ENCODE data around the gene MZT2A.
"Not testable (repeated sequence)": the region's sequence is repeated elsewhere in the genome, so short reads cannot be mapped to it uniquely, and the experiment has no call there.

MZT2A gene, protein sequence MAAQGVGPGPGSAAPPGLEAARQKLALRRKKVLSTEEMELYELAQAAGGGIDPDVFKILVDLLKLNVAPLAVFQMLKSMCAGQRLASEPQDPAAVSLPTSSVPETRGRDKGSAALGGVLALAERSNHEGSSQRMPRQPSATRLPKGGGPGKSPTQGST

DNA sequence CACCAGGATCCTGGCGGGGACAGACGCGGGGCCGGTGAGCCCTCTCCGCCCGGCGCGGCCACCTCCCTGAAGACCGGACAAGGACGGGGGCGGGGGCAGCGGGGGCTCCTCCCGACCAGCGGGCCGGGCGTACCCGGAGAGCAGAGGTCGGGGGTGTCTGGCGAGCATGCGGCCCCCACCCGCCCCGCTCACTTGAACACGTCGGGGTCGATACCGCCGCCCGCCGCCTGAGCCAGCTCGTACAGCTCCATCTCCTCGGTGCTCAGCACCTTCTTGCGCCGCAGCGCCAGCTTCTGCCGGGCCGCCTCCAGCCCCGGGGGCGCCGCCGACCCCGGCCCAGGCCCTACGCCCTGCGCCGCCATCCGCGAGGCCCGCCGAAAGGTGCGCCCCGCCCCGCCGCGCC, at the start of gene MZT2A:
MZT2A (minus strand) TSS at position 383 of the 403 bp plus-strand sequence; CDS start at position 362, 21 bp downstream.
- DNase-seq (ENCODE audit: low spot score), result not testable (repeated sequence)

DNA sequence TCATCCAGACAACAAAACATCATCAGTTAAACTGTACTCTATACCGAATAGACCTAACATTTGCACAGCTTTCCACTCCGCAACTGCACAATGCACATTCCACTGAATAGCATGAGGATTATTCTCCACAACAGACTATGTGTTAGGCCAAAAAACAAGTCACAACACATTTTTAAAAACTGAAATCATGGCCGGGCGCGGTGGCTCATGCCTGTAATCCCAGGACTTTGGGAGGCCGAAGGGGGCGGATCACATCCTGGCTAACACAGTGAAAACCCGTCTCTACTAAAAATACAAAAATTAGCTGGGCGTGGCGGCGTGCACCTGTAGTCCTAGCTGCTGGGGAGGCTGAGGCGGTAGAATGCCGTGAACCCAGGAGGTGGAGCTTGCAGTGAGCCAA, 46.7 kb upstream of the MZT2A start:
- not testable (repeated sequence) for DNase-seq (ENCODE audit: low spot score)

DNA sequence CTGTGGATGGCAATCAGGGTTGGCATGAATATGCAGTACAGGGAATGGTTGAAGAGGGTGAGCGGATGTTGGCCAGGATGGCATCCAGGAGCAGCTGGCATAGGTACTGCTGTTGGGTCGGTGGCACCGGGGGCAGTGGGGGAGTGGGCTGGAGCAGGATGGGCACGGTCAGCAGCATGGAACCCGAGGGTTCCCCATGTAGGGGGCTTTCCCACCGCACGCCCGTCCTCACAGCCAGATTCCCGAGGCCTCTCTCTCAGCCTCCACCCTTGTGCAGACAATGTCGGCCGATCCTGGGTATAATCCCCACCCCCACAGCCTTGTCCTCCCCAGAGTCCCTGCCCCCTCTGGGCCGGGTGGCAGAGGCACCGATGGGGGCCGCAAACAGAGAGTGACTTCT, 44.6 kb upstream of the MZT2A start:
- not testable (repeated sequence) for DNase-seq (ENCODE audit: low spot score)

DNA sequence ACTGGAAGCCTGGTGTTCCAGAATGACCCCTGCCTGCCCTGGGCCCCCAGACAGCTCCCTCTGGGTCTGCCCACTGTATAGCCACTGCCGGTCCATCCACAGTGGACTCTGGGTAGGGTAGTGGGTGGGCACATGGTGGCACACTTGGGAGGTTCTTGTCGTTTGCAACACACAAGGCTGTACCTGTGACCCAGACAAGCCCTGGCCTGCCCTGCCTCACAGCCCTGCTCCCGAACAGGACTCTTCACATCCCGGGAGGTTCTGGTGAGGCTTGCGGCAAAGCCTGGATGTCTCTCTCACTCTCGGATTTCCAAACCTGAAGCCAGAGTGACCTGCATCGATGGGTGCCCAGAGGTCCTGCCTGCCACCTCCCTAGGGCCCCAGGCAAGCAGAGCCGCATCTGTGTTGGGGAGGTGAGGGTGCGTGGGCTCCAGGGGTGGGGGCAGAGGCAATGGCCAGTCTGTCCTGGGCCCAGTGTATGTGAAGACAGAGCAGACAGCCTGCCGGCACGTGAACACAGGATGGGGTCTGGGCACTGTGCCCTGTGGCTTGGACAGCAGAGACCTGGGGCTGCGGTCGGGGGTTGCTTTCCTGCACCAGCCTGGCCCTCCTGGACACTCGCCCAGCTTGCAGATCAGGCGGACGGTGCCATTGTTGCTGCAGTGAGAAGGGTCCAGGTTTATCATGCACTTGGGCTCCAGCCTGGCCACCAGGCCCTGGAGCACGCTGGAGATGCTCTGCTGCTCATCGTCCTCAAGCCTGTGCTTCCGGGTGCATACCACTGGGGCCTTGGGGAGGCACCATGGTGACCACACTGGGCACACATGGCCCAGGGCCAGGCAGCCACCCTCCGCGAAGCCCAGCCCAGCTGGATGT, 44.0 kb upstream of the MZT2A start:
- not testable (repeated sequence) for DNase-seq (ENCODE audit: low spot score)

DNA sequence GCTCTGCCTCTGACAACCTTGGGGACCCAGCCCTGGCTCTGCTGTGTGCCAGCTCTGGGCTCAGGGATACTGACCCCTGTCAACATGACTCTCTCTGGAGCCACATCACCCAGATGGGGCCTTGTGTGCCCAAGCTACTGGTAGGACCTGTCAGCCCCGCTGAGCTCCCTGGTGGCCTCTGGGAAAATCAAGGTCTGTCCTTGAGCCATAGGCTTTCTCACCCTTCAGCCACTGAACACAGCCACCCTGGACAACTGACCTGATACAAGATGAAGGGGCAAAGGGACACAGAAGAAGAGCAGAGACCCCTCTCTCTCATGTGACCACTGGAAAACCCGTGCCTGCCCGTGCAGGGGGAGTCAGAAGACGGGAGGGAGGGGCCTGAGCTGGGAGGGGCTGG, 43.3 kb upstream of the MZT2A start:
- no peak for DNase-seq (ENCODE audit: low spot score)

DNA sequence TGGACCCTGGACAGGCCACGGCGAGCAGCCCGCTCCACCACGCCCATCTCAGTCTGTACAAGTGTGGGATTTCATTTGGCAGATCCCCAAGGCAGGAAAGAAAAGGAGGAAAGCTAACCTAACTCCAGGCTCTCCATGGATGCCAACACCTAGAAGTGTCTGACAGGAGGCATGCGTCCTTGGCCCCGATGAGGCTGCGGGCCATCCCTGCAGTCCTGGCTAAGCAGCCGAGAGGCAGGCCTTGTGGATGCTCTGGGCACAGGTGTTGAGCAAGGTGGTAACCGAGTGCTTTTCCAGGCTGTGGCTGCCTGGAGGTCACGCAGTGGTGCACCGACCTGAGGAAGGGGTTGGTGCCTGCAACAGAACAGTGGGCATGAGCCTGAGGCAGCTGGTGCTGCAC, 42.8 kb upstream of the MZT2A start:
- not testable (repeated sequence) for DNase-seq (ENCODE audit: low spot score)

DNA sequence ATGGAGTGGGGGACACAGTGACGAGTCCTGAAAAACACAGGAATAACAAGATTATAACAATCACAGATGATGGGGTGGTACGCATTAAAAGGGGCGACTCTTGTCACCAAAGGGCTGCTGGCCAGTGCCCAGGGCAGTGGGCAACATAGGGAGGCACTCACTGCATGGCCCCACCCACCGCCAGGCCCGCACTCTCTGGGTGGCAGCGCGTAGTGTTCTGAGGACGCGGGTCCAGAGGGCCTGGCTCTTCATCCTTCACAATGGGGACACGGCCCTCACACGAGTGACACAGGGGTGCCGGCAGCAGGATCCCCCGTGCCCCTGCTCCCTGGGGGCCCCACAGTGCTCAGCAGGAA, 42.1 kb upstream of the MZT2A start:
- not testable (repeated sequence) for DNase-seq (ENCODE audit: low spot score)

DNA sequence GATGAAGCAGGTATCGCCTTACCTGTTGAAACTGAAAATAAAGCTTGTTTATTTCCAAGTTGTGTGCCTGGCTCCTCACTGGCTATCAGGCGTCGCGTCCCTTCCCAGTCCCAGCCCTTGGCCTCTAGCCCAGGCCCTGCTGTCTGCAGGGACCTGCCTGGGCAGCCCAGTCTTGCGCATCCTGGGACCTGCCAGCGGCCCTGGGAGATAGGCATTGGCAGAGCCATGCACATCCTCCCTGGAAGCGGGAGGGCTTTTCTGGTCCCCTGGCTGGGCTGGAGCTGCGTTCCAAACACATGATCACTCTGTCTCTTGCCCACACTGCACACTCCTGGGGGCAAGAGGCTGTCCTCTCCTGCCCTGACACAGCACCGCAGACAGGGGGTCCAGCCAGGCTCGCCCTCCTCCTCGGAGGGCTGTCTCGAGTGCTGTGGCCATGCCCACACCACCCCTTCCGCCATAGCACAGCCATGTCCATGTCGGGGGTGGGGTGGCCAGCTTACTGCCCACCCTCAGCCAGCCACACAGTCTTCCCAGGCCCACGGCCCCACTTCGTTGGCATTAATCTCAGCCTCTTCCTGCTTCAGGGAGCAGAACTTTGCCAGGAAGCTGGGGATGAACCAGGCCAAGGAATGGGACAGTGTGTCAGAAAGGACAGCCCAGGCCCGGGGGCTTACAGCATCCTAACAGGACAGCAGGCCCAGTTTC, 41.6 kb upstream of the MZT2A start:
- DNase-seq (ENCODE audit: low spot score), result not testable (repeated sequence)

DNA sequence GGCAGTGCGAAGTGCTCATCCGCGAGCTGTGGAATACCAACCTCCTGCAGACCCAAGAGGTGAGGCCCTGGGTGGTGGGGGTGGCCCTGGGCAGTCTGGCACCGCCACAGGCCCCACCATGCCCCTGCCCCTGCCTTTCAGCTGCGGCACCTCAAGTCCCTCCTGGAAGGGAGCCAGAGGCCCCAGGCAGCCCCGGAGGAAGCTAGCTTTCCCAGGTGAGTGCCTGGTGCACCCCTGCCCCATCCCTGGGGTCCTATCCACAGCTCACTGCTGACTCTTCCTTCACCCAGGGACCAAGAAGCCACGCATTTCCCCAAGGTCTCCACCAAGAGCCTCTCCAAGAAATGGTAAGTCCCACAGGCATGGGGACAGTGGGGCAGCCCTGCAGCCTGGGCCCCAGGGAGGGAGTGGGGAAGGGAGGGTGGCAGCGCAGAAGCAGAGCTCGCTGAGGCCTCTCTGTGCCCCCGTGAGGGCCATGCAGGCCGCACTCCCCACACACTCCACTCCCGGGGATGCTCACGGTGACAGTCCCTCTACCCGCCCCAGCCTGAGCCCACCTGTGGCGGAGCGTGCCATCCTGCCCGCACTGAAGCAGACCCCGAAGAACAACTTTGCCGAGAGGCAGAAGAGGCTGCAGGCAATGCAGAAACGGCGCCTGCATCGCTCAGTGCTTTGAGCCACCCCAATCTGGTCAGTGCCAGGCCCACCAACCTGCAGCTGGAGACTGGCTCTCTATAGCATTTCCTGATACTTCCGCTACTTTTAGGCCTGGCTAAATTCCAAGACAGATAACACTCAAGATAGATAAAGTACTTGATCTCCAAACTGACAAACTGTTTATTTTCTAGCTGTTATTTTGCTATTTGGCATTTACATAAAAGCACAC, 40.8 kb upstream of the MZT2A start:
- not testable (repeated sequence) for DNase-seq (ENCODE audit: low spot score)

DNA sequence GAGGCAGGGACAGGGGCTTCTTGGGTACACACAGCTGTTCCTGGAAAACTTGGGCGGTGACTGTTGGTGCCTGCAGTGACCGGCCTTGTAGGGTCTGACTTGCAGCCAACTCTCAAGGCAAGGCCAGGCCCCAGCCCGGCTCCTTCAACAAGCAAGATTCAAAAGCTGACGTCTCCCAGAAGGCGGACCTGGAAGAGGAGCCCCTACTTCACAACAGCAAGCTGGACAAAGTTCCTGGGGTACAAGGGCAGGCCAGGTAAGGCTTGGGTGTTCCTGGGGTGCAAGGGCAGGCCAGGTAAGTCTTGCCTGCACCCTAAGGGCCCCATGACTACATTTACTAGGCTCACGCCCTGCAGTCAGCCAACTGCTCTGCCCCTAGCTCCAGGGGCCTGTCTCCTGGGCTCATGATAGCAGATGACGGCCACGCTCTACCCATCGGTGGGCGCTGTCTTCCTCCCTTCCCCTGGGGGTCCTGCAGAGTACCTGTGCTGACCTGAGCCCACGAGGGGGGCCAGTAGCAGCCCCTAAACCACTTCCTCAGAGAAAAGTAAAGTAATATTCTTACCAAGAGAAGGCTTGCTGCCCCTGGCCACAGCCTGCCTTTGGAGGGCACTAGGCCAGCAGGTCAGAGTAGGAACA, 39.5 kb upstream of the MZT2A start:
- not testable (repeated sequence) for DNase-seq (ENCODE audit: low spot score)

DNA sequence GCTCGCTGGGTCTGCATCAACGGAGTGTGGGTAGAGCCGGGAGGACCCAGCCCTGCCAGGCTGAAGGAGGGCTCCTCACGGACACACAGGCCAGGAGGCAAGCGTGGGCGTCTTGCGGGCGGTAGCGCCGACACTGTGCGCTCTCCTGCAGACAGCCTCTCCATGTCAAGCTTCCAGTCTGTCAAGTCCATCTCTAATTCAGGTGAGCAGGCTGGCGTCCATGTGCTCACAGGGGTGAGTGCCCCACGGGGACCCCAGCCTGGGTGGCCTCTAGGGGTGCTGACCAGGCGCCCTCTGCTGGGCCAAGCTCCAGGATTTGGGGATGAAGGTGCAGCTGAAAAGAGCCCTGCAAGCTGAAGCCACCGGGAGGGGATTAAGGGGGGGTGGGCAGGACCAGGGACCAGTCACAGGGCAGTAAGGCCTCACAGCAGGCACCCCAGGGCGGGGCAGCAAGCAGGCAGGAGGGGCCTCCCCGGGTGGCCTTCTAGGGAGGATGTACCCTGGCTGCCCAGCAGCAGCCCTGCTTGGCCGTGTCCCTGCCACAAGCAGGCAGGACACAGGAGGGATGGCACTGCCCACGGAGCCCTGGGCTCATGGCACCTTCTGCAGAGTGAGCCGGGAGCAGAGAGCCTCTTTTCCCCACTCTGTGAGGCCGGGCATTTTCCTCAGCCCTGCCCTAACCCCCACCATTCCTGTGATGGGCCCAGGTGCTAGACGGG, 38.6 kb upstream of the MZT2A start:
- not testable (repeated sequence) for DNase-seq (ENCODE audit: low spot score)

DNA sequence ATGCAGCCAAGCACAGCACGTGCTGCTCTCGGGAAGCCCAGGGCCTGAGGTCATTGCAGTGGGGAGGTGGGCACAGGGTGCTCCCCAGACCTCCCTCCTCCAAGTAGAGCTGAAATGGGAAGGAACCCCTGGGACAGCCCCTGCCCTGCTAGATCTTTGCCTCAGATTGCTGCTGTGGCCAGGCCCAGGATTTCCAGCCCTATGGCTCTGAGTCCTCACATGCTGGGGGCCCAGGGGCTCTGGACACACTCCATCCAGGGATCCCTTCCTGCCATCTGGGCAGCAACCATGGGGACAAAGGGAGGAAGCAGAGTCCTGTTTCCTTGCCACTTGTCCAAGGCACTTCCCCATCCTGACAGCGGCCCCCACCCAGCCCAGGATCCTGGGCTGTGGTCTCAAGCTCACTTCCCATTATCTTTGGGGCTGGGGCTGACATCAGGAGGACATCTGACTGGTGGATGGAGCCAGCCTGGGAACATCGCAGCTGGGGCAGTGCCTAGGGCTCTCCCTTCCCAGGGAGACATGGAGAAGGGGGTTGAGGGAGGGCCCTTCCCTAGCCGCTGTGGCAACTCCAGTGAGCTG, 37.8 kb upstream of the MZT2A start:
- DNase-seq (ENCODE audit: low spot score), result not testable (repeated sequence)

DNA sequence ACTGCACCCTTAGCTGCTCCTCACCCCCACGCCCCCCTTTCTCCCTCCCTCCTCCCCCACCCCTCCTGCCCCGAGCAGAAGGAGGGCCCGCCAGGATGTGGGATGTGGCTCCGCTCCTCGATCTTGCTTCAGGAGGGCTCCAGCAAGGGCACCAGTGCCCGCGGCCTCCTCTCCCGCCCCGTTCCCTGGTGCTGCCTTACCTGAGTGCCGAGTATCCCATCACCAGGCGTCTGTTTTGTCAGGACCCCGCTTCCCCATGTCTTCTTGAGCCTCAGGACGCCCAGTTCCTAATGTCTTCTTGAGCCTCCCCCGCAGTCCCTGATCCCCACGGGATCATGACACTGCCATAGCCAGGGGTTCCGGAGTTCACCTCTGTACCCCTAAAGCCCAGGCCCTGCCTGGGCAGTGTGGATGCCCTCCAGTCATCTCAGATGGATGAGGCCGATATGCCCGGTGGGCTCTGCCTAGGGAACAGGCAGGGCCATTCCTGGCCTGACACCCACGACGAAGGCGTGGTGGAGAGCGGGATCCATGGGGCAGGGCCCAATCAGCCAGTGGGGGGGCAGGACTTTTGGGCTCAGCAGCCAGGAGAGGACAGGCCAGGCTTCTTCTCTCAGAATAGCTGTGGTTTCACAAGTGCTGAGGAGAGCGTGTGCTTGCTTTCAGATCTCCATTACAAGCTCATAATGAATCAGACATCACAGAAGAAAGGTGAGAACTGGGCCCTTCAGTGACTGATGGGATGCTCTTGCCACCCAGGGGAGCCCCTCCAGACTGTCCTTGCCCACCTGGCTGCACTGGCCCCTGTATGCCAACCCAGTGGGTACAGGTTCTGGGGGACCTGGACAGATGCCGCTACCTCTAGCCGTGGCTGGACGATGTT, 37.0 kb upstream of the MZT2A start:
- DNase-seq (ENCODE audit: low spot score), result not testable (repeated sequence)

DNA sequence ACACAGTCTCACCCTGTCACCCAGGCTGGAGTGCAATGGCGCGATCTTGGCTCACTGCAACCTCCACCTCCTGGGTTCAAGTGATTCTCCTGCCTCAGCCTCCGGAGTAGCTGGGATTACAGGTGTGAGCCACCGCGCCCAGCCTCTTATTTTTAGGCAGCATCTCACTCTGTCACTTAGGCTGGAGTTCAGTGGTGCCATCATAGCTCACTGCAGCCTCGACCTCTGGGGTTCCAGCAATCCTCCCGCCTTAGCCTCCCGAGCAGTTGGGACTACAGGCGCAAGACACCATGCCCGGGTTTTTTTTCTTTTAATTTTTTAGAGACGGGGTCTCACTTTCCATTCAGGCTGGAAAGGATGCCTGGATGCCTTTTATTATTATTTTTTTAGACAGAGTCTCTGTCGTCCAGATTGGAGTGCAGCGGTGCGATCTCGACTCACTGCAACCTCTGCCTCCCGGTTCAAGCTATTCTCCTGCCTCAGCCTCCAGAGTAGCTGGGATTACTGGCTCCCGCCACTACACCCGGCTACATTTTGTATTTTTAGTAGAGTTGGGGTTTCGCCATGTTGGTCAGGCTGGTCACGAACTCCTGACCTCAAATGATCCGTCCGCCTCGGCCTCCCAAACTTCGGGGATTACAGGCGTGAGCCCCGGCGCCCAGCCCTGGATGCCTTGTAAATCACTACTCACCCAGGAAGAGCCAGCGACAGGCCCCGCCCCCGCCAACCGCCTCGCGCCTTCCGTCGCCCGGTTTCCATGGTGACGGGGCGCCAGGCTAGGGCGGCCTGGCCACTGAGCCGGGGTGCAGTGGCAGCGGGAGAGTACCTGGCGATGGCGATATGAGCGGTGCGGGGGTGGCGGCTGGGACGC, 35.2 kb upstream of the MZT2A start, which contains the start of gene CCDC74A:
CCDC74A (plus strand) TSS at position 758 of the 871 bp plus-strand sequence; CDS start at position 841, 83 bp downstream.
- peak; percentile 74 for DNase-seq (ENCODE audit: low spot score)

DNA sequence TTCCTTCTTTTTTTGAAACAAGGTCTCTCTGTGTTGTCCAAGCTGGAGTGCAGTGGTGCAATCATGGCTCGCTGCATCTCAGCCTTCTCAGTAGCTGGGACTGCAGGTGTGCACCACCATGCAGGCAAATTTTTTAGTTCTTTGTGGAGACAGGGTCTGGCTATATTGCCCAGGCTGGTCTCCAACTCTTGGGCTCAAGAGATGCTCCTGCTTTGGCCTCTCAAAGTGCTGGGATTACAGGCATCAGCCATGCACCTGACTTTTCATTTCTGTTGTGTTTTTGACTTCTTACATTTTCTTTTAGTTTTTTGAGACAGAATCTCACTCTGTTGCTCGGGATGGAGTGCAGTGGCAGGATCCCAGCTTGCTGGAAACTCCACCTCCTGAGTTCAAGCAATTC, 33.1 kb upstream of the MZT2A start:
- DNase-seq (ENCODE audit: low spot score), result not testable (repeated sequence)

DNA sequence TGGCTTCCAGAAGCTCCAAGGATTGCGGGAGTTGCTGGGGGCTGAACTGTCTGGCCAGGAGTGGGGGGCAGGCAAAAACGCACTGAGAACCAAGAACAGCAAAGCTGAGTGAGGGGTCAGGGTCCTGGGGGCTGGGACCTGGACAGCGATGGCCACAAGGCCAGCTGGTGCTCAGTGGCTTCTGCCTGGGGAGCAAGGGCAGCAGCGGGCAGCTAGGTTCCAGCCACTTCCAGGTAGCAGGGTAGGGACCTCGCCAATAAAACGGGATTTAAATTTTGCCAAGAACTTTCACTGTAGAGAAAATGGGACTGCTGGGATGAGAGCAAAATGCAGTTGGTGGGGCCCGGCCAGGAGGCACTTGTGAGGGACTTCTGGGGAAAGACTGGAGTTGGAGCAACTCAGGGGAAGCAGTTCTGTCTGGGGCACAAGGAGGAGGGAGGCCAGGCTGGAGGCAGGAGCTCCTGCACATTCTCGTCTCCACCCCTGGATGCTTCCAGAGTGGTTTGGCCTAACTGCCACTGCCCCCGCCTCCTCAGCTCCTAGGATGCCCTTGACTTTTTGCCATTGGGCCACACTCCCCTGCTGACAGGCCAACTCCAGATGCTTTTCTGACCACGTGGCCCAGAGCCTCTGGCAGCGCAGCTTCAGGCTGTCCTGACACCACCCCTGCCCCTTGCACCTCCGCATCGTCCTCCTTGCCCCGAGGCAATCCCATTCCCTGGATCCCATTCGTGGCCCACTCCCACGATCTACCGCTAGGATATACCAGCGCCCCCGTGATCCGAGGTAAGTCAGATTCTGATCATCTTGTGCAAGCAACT, 30.0 kb upstream of the MZT2A start:
- no peak for DNase-seq (ENCODE audit: low spot score)

DNA sequence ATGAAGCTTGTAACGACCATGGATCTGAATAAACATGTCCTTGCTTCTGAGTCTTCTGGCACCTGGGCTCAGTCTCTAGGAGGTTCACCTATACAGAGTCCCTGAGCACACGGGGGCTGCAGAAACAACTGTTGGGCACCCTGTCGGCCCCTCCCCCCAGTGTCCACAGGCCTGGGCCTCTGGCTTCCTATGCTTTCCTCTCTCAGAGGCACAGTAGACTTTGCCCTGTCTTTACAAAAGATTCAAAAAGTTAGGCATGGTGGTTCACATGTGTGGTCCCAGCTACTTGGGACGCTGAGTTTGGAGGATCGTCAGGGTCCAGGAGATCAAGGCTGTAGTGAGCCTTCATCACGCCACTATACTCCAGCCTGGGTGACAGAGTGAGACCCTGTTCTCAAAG, 29.3 kb upstream of the MZT2A start:
- not testable (repeated sequence) for DNase-seq (ENCODE audit: low spot score)
